HepG2 (cell line): Measurements from ENCODE around the gene MS4A3. TPM values are rescaled to one million over a fixed set of nuclear protein-coding genes. Genes with fewer than 3 reads are reported as not detected.
A peak's percentile ranks its signal among the peaks of the same experiment; 100 is the strongest.

Source experiments
- AKAP8 ChIP-seq: sonication (generic); formaldehyde crosslinking; IDR thresholded peaks from 2 replicates; pipeline ENCODE4 v1.5.1; 2020; ENCODE audit warnings: mild to moderate bottlenecking, missing genetic modification reagents
- BCL6 ChIP-seq: IDR thresholded peaks from 2 replicates; pipeline ENCODE4 v1.6.1; 2016; ENCODE audit warnings: missing genetic modification reagents, missing compliant biosample characterization
- CREM ChIP-seq, 2 experiments: sonication (generic) in 1 of 2; formaldehyde crosslinking in 1 of 2; IDR thresholded peaks; 2 replicates each; pipeline versions ENCODE4 v1.4.0 to v1.6.1; 2016 to 2020; ENCODE audit warnings: antibody characterized with exemption in 1 of 2, mild to moderate bottlenecking in 1 of 2, missing genetic modification reagents in 1 of 2
- FLYWCH1 ChIP-seq: sonication (generic); formaldehyde crosslinking; IDR thresholded peaks from 2 replicates; pipeline ENCODE4 v1.8.1; 2023; ENCODE audit warnings: mild to moderate bottlenecking, missing genetic modification reagents
- FOSL1 ChIP-seq: sonication (generic); formaldehyde crosslinking; IDR thresholded peaks from 2 replicates; pipeline ENCODE4 v1.9.0; 2021; ENCODE audit warnings: missing genetic modification reagents, borderline replicate concordance
- GATAD2A ChIP-seq: IDR thresholded peaks from 2 replicates; pipeline ENCODE4 v1.6.1; 2016
- HMGXB3 ChIP-seq: sonication (generic); formaldehyde crosslinking; IDR thresholded peaks from 2 replicates; pipeline ENCODE4 v1.4.0; 2020; ENCODE audit warnings: missing genetic modification reagents, borderline replicate concordance
- MIXL1 ChIP-seq: IDR thresholded peaks from 2 replicates; pipeline ENCODE4 v1.6.1; 2016
- PITX1 ChIP-seq: sonication (generic); formaldehyde crosslinking; IDR thresholded peaks from 2 replicates; pipeline ENCODE4 v1.5.1; 2020; ENCODE audit warnings: mild to moderate bottlenecking, missing genetic modification reagents
- SP4 ChIP-seq: sonication (generic); formaldehyde crosslinking; IDR thresholded peaks from 2 replicates; pipeline ENCODE4 v1.8.1; 2023; ENCODE audit warnings: mild to moderate bottlenecking, missing genetic modification reagents
- ZBTB2 ChIP-seq: sonication (generic); formaldehyde crosslinking; IDR thresholded peaks from 2 replicates; pipeline ENCODE4 v1.8.0; 2022; ENCODE audit warnings: low read depth, missing genetic modification reagents
- ZC3H4 ChIP-seq: sonication (generic); formaldehyde crosslinking; IDR thresholded peaks from 2 replicates; pipeline ENCODE4 v1.4.0; 2020; ENCODE audit warnings: missing genetic modification reagents, borderline replicate concordance
- ZKSCAN5 ChIP-seq: sonication (generic); formaldehyde crosslinking; IDR thresholded peaks from 2 replicates; pipeline ENCODE4 v1.5.1; 2020; ENCODE audit warnings: mild to moderate bottlenecking, missing genetic modification reagents
- ZNF552 ChIP-seq: sonication (generic); formaldehyde crosslinking; IDR thresholded peaks from 2 replicates; pipeline ENCODE4 v1.9.0; 2022; ENCODE audit warnings: missing genetic modification reagents, mild to moderate bottlenecking, borderline replicate concordance
- ZNF761 ChIP-seq: sonication (generic); formaldehyde crosslinking; conservative IDR thresholded peaks from 2 replicates; pipeline ENCODE4 v1.4.0; 2020; ENCODE audit warnings: mild to moderate bottlenecking, missing genetic modification reagents
- ZNF841 ChIP-seq: sonication (generic); formaldehyde crosslinking; IDR thresholded peaks from 2 replicates; pipeline ENCODE4 v1.8.1; 2023; ENCODE audit warnings: missing genetic modification reagents, borderline replicate concordance
- ZSCAN12 ChIP-seq: sonication (generic); formaldehyde crosslinking; IDR thresholded peaks from 2 replicates; pipeline ENCODE4 v1.9.0; 2021; ENCODE audit warnings: mild to moderate bottlenecking, missing genetic modification reagents
- polyA plus RNA-seq, 8 experiments: library from polyadenylated mRNA; depleted of rRNA in 3 of 8; stranded (reverse) in 7 of 8; unstranded in 1 of 8; fragments of >200 nt; fragmentation: Illumina TruSeq in 4 of 8; extraction: Trizol in 4 of 8; gene quantifications; 2 replicates each; pipeline versions ENCODE4 v1.2.1 to v1.2.3, GENCODE V29; 2011 to 2016; ENCODE audit warnings: low read depth in 4 of 8, missing spikeins in 1 of 8, mixed read lengths in 1 of 8; ENCODE audit not compliant: insufficient read depth in 1 of 8
- total RNA-seq, 5 experiments: library from RNA; depleted of rRNA; stranded (reverse); fragments of >200 nt; fragmentation: Illumina TruSeq; extraction: Trizol; gene quantifications; 2 replicates each; pipeline ENCODE4 v1.2.3, GENCODE V29; 2016; ENCODE audit warnings: low read depth in 1 of 5
- TF ChIP-seq, protein P1 (sequence below): sonication (generic); formaldehyde crosslinking; IDR thresholded peaks from 2 replicates; pipeline ENCODE4 v1.4.0; 2020; ENCODE audit warnings: missing genetic modification reagents
- TF ChIP-seq, protein P2 (sequence below): sonication (generic); formaldehyde crosslinking; IDR thresholded peaks from 2 replicates; pipeline ENCODE4 v1.4.0; 2020; ENCODE audit warnings: missing genetic modification reagents
- TF ChIP-seq, protein P3 (sequence below): IDR thresholded peaks from 2 replicates; pipeline ENCODE4 v1.6.1; 2016; ENCODE audit warnings: low read depth

The MS4A3 gene
- total and polyA plus RNA-seq, 2 of the 13 experiments (the other 11 are each of a cell fraction or from before 2014, with no cell fraction given) = not detected

DNA sequence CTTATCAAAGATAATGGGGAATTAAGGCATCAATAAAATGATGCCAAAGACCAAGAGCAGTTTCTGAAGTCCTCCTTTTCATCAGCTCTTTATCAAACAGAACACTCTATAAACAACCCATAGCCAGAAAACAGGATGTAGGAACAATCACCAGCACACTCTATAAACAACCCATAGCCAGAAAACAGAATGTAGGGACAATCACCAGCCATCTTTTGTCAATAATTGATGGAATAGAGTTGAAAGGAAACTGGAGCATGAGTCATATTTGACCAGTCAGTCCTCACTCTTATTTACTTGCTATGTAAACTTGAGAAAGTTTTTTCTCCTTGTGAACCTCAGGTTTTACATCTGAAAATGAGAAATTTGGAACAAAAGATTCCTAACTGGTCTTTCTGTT is 42.0 kb downstream of the MS4A3 start (continued):
- TF ChIP-seq BCL6 (CRISPR knock-in tag) = no peak
- no peak for TF ChIP-seq SP4 (CRISPR knock-in tag)
- TF ChIP-seq, protein P1, sequence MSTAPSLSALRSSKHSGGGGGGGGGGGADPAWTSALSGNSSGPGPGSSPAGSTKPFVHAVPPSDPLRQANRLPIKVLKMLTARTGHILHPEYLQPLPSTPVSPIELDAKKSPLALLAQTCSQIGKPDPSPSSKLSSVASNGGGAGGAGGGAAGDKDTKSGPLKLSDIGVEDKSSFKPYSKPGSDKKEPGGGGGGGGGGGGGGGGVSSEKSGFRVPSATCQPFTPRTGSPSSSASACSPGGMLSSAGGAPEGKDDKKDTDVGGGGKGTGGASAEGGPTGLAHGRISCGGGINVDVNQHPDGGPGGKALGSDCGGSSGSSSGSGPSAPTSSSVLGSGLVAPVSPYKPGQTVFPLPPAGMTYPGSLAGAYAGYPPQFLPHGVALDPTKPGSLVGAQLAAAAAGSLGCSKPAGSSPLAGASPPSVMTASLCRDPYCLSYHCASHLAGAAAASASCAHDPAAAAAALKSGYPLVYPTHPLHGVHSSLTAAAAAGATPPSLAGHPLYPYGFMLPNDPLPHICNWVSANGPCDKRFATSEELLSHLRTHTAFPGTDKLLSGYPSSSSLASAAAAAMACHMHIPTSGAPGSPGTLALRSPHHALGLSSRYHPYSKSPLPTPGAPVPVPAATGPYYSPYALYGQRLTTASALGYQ = peak; percentile 32; the same call in 1 of the 2 replicates
- TF ChIP-seq, protein P2, sequence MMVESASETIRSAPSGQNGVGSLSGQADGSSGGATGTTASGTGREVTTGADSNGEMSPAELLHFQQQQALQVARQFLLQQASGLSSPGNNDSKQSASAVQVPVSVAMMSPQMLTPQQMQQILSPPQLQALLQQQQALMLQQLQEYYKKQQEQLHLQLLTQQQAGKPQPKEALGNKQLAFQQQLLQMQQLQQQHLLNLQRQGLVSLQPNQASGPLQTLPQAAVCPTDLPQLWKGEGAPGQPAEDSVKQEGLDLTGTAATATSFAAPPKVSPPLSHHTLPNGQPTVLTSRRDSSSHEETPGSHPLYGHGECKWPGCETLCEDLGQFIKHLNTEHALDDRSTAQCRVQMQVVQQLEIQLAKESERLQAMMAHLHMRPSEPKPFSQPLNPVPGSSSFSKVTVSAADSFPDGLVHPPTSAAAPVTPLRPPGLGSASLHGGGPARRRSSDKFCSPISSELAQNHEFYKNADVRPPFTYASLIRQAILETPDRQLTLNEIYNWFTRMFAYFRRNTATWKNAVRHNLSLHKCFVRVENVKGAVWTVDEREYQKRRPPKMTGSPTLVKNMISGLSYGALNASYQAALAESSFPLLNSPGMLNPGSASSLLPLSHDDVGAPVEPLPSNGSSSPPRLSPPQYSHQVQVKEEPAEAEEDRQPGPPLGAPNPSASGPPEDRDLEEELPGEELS (CRISPR knock-in tag) = peak; percentile 81
- TF ChIP-seq ZC3H4 (CRISPR knock-in tag) = no peak
- no peak for TF ChIP-seq ZNF841
- peak; percentile 38; the same call in 1 of the 2 replicates for TF ChIP-seq MIXL1 (CRISPR knock-in tag)
- peak; percentile 57 for TF ChIP-seq CREM (IDR thresholded peaks at IDR 0.05)
- TF ChIP-seq CREM (CRISPR knock-in tag; IDR thresholded peaks at IDR 0.05) = no peak
- no peak for TF ChIP-seq ZNF761 (CRISPR knock-in tag)
- no peak for TF ChIP-seq ZNF552 (CRISPR knock-in tag)
- TF ChIP-seq ZKSCAN5 (CRISPR knock-in tag) = no peak
- TF ChIP-seq, protein P3, sequence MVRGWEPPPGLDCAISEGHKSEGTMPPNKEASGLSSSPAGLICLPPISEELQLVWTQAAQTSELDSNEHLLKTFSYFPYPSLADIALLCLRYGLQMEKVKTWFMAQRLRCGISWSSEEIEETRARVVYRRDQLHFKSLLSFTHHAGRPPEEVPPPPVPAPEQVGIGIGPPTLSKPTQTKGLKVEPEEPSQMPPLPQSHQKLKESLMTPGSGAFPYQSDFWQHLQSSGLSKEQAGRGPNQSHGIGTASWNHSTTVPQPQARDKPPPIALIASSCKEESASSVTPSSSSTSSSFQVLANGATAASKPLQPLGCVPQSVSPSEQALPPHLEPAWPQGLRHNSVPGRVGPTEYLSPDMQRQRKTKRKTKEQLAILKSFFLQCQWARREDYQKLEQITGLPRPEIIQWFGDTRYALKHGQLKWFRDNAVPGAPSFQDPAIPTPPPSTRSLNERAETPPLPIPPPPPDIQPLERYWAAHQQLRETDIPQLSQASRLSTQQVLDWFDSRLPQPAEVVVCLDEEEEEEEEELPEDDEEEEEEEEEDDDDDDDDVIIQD (CRISPR knock-in tag) = peak; percentile 28; the same call in 1 of the 2 replicates
- peak; percentile 49 for TF ChIP-seq GATAD2A
- no peak for TF ChIP-seq HMGXB3 (CRISPR knock-in tag)
- no peak for TF ChIP-seq PITX1 (CRISPR knock-in tag)
- TF ChIP-seq ZSCAN12 = no peak
- TF ChIP-seq ZBTB2 (CRISPR knock-in tag) = no peak
- peak; percentile 70; the same call in 1 of the 2 replicates for TF ChIP-seq FOSL1
- TF ChIP-seq AKAP8 (CRISPR knock-in tag) = no peak
- no peak for TF ChIP-seq FLYWCH1
